Erythroblast (primary cell): Measurements from ENCODE around the gene SF3B6.

Experiments used
- GATA1 ChIP-seq: IDR thresholded peaks from 2 replicates; pipeline ENCODE4 v1.6.1; 2011; ENCODE audit warnings: low read depth, mild to moderate bottlenecking, control low read depth, low read length, moderate library complexity
- POLR2A ChIP-seq: IDR thresholded peaks from 2 replicates; pipeline ENCODE4 v1.6.1; 2011; ENCODE audit warnings: mild to moderate bottlenecking, low read length

- TF ChIP-seq POLR2A (peak; percentile 50), GATA1 (no peak)
These were observed 47.2 kb upstream of the SF3B6 start, which contains the start of the genes FAM228B and PFN4 for GRCh38 chr2:24123195-24123921.
